CD4-positive, alpha-beta T cell treated with Interleukin-2 at 100 ng/mL for 4 hours (primary cell): ENCODE data around the gene GOLGA6B.
"Not testable (repeated sequence)": the region's sequence is repeated elsewhere in the genome, so short reads cannot be mapped to it uniquely, and the experiment has no call there.

Experiments
- DNase-seq: peaks from one replicate; pipeline ENCODE4 v3.0.0-alpha.2; 2020; ENCODE audit warnings: low spot score

The GOLGA6B gene

DNA sequence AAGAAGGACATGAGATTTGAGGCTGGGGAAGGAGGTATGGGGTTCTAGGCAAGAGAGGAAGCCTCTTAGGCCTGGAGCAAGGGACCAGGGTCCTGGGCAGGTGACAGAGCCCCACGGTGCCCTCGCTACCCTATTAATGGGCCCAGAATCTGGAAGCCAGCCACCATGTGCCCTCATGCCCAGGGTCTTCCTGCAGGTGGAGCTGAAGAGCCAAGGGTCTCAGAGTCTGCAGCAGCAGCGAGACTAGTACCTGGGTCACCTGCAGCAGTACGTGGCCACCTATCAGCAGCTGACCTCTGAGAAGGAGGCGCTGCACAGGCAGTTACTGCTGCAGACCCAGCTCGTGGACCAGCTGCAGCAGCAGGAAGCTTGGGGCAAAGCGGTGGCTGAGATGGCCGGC is 9.4 kb downstream of the GOLGA6B start:
- DNase-seq: not testable (repeated sequence)

GRCh38 chr15:72665706-72666105 is 11.2 kb downstream of the GOLGA6B start:
- not testable (repeated sequence) for DNase-seq

- not testable (repeated sequence) for DNase-seq
Measured at GRCh38 chr15:72669803-72670202, 15.3 kb downstream of the GOLGA6B start.

- peak; percentile 71 for DNase-seq
Measured at GRCh38 chr15:72670656-72671352, 16.3 kb downstream of the GOLGA6B start.

GRCh38 chr15:72671525-72671924 is 17.0 kb downstream of the GOLGA6B start:
- DNase-seq: no peak

GRCh38 chr15:72676838-72677237 is 22.3 kb downstream of the GOLGA6B start:
- no peak for DNase-seq

DNA sequence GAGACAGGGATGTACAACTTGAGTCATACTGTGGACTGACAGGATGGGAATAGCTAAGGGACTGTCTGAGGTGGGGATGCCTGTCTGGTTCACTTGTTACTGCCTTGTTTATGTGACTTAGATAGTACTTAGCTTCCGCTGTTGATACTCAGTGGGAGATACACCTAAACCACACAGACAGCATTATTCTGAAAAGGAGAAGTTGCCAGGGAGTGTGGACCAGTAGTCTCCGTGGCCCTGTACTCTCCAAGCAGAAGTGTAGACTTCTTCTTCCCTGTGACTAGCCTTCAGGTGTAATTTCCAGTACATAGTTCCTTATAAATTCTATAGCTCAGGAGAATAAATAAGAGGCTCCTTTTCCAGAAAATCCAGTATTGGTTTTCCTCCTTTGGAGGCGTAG is 26.4 kb downstream of the GOLGA6B start:
- DNase-seq: no peak

DNA sequence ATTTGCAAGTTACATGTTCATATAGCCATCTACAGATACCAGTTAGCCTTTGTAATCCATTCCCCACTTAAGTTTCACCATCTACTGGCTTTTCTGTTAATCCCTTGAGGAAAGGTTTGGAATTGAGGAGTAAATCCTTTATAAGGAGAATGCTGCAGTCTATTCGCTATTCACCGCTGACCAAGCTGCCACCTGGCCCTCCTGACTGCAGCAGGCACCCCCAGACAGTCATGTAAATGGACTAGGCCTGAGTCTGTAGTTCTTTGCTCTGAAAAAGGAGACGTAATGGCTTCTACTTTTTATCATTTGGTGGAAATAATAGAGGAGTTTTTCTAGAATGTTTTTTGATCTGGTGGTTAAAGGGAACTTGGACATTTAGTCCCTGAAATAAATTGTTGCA is 28.3 kb downstream of the GOLGA6B start:
- no peak for DNase-seq

- no peak for DNase-seq
Measured at GRCh38 chr15:72685301-72685924, 30.9 kb downstream of the GOLGA6B start.

- peak; percentile 82 for DNase-seq
Measured at GRCh38 chr15:72685925-72686794, 31.7 kb downstream of the GOLGA6B start, which contains the start of the genes BBS4 and HIGD2B. TSS of gene BBS4 (plus strand) at chr15:72686207. CDS start at chr15:72686228, 21 bp downstream. TSS of gene HIGD2B (minus strand) at chr15:72686182. CDS start at chr15:72676374, 9,808 bp downstream.

DNA sequence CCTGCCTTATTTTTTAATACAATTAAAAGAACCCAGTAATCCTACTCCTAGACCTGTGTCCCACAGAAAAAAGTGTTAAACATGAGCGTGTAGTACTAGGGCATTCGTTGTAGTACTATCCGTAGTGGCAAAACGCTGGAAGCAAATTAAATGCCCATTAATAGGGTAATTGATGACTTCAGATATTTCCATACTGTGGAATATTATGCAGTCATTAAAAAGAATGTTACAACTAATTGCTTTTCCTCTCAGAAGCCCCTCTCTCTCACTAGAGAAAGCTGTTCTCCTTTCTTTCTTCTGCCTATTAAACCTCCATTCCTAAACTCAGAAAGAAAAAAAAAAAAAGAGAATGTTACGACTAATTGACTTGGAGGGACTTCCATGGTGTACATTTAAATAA is 34.2 kb downstream of the GOLGA6B start:
- no peak for DNase-seq

- DNase-seq: no peak
Measured at GRCh38 chr15:72690938-72691337, 36.4 kb downstream of the GOLGA6B start.

DNA sequence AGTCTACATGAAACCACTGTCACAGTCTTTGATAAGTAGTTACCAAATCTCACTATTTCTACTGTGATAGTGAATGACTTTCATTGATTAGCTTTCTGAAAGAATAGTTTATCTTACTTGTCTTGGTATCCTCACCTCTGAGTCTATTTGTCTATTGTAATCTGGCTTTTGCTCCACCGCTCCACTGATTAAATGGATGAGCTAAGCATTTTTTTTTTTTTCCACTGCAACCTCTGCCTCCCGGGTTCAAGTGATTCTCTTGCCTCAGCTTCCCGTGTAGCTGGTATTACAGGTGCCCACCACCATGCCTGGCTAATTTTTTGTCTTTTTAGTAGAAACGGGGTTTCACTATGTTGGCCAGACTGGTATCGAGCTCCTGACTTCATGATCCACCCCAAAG is 44.4 kb downstream of the GOLGA6B start:
- DNase-seq: no peak

GRCh38 chr15:72700076-72700475 is 45.6 kb downstream of the GOLGA6B start:
- no peak for DNase-seq

GRCh38 chr15:72706266-72706665 is 51.8 kb downstream of the GOLGA6B start:
- DNase-seq: no peak

GRCh38 chr15:72708551-72709303 is 54.2 kb downstream of the GOLGA6B start:
- DNase-seq: not testable (repeated sequence)
